ENCODE measurements around the gene RGL1. TPM values are rescaled to one million over a fixed set of nuclear protein-coding genes. Genes with fewer than 3 reads are reported as not detected.

The RGL1 gene
- total RNA-seq, 1 donor from 2014 or later = 26.6 TPM

DNA sequence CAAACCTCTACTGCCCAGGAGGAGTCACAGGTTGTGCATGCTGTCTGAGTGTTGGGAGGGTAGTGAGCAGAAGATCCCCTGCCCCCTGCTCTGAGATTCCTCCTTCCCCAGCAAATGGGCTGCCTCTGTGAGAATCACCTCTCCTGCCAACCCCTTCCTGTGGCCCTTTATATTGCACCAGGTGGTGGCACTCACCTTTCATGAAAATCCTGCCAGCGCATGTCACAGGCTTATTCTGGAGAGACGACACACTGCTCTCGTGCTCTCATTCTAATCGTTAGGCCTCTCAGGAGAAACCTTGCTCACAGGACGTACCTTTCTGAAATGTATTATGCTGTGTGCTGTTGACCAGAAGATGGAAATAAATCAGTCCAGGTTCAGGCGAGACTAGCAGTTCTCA is 113.7 kb downstream of the RGL1 start:
- DNase-seq = no peak

GRCh38 chr1:183920651-183921050 is 115.7 kb downstream of the RGL1 start:
- peak; percentile 70 for DNase-seq

- no peak for DNase-seq
These were observed 117.3 kb downstream of the RGL1 start for GRCh38 chr1:183922197-183922596.

GRCh38 chr1:183925947-183926346 is 121.0 kb downstream of the RGL1 start:
- DNase-seq = no peak

GRCh38 chr1:183926983-183927382 is 122.1 kb downstream of the RGL1 start:
- DNase-seq = no peak

DNA sequence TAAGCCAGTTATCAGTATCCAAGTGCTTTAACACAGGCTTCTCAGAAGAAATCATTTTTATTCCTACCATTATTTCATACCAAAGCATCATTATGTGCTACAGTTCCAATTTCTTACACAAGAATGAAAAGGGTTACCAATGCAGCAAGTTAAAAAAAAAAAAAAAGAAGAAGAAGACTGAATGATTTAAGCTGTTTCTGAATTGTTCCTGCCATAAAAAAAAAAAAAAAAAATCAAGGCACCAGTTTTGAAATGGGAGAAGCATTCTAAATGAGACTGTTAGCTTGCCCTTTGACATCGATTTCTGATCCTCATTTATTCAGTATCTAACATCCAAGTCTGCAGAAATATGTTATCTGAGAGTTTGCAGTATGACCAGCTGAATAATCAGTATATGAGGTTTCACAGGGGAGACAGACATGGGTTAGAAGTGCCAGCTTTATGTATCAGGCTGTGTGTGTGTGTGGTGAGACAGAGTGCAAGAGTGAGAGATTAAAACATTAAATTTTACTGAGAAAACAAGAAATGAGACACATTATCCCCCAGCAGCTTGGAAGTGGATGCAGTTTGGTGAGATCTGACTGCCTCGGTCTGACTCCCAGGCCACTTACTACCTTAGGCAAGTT is 126.8 kb downstream of the RGL1 start:
- DNase-seq = no peak

DNA sequence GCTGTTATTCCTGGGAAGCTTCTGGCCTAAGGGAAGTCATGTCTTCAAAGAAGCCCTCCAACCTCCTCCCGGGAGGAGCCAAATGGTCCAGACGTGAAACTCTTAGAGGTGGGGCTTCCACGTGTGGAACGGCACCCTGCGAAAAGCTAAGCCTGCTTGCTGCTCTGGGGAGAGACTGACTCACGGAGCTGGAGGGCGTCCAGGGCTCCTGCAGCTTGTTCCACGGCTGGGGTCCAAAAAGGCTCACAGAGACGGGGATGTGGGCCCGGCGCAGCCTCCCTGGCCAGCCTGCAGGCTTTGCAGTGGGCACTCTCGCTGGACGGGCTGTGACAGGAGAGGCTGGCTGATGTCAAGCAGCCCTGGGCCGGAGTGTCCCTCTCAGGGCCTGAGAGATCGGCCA is 127.5 kb downstream of the RGL1 start:
- peak; percentile 85 for DNase-seq

- no peak for DNase-seq
These were observed 128.7 kb downstream of the RGL1 start for GRCh38 chr1:183933528-183934179.

DNA sequence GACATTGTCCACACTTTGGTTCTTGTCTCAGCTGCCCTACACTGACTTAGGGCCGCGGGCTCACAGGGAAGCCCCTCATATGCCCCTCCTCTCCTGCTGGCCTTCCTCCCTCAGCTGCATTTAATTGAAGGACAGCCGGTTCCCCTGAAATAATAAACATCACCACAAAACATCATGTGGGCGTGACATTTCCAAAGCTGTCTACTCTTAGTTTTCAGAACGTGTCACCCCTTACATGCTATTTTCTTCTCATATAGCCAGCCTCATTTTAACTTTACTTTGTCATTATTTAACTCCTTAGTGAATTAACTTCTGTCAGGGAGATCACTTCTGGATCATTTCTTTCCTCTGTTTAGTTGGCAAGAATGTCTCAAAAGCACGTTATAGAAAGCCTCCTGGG is 129.4 kb downstream of the RGL1 start:
- peak; percentile 51 for DNase-seq

GRCh38 chr1:183936009-183936408 is 131.1 kb downstream of the RGL1 start:
- no peak for DNase-seq

GRCh38 chr1:183936791-183937190 is 131.9 kb downstream of the RGL1 start:
- no peak for DNase-seq

DNA sequence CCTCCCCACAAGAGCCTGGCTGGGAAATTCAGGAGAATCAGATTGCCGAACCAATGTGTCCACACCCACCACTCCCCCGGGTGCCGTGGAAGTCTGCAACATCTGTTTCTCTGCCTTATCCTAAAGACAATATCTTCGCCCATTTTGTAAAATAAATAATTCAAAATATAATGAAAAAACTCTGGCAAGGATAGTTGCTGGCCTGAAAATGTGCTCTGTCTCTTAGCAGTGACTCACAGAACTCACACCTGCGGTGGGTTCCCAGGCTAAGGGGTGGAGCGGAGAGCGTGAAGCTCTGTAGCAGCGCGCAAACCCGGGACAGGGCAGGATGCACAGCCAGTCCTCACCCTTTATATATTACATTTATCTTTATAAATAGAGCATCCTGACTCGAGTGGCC is 132.7 kb downstream of the RGL1 start:
- peak; percentile 65 for DNase-seq

GRCh38 chr1:183941001-183941400 is 136.1 kb downstream of the RGL1 start:
- DNase-seq = peak; percentile 62

GRCh38 chr1:183942933-183943693 is 138.2 kb downstream of the RGL1 start:
- peak; percentile 79 for DNase-seq

DNA sequence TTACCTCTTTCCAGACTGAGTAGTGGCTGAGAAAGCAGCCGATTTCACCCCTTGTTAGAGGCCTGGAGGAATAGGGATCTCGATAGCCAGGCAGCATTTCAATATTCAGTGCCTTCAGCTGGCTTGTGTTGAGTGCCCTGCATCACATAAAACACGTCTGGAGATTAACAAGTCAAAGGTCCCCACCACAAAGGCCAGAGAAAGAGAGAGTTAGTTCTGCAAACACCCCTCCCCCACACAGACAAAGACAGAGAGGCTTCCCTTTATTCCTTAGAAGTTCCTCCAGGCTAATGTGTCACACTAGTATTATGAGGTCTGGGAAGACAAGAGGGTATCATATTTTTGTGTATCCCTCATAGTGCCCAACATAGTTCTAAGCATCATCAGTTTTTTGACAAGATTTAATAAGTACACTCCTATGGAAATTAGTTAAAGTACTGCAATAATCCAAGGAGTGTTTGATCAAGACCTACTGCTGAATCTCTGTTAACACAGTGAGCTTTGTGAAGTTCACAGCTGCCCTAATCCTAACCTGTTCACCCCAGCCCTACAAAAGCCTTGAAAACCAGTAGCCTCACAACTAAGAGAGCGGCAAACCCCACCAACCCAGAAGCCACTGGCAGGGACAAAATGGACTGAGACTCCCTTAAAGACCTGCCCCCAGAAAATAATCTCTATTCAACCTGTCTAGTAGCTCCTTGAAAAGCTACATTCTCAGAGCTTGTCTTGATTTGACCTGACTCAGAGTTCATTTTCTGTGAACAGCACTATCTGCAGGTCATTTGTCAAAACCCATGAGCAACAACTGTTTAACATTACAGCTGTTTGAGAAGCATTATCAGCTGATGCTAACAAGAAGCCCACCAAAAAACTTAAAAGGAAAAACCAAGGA is 140.8 kb downstream of the RGL1 start:
- no peak for DNase-seq

DNA sequence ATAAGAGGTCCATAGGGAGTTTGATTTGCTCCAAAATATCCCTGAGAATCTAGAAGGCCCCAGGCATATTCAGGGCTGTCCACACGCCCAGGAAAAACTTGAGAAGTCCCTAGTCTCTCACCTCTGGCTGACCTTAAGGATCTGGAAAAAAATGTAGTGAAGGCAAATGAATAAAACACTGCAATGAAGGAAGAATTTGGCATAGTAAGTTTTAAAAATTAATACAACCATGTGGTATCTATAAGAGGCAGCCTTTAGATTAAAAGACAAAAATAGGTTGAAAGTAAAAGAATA is 141.3 kb downstream of the RGL1 start:
- DNase-seq = peak; percentile 37

- DNase-seq = no peak
These were observed 143.1 kb downstream of the RGL1 start for GRCh38 chr1:183947988-183948387.

GRCh38 chr1:183952101-183952500 is 147.2 kb downstream of the RGL1 start:
- no peak for DNase-seq

DNA sequence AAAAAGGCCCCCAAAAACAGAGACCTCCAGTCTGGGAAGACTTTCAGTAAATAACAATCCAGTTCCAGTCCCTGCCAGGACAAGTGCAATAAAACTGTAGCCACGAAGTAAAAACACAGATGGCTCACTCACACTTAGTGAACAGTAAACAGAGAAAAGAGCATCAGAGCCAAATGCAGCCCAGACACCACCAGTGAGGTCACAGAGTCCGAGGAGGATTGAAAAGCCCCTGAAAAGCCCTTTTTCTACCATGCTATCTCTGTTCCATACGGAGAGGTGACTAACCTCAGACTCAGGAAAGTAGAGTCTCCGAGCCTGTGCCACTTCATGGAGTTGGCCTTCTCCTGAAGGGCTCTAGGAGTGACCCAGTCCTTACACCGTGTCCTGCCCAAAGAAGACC is 148.1 kb downstream of the RGL1 start:
- no peak for DNase-seq

- no peak for DNase-seq
These were observed 149.6 kb downstream of the RGL1 start for GRCh38 chr1:183954496-183954895.

DNA sequence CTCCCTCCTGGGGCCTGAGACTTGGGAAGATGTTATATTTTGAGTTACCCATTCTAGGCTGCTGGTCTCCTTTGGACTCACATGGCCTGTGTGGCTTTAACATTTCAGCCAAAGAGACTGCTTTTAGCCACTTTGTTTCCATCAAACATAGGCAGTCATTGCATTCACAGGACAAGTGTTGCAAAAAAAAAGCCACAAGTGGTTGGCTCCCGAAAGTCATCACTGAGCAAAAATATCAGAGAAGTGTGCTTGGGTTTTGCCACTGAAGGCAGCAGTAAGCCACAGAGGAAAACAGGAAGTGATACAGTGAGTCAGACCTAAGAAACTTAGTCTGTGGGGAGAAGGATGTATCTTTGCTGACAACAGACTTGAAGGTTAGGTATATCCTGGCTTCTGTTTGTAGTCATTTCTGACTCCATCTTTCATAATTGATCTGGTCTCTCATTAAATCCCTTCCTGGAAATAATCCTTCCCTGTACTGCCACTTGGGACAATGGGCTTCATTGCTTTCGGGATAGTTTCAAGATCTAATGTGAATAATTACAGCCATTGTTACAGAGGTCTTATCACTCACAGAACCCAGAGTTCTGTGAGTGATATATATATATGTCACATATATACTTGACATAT is 151.8 kb downstream of the RGL1 start:
- DNase-seq = no peak

DNA sequence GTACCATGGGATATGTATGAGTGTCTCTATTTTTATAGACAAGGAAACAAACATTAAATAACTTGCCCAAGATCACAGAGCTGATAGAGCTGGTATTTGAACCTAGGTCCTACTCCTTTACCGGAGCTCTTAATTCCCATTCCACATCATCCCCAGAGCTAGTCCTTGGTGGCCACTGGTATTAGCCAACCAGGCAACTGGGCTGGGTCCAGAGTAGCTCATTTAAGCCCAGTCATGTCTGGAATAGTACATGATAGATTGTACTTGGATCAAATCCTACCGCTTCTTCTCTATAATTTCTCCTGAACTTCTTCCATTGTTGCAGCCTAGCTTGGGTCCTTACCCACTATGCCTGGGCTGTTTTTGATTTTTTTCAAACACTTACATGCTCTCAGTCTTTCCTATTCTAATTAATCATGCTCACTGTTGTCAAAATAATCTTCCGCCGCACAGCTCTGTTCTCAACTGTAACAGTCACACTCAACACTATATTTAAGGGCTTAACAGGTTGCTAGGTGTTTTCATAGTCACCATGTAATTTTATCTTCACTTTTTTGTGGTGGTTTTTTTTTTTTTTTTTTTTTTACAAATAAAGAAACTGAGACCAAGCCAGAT is 152.4 kb downstream of the RGL1 start:
- DNase-seq = no peak
